Measurements from ENCODE around the gene TEX47.

Gene TEX47

GRCh38 chr7:88801046-88801445 lies 5.5 kb upstream of the TEX47 start:
- TF ChIP-seq ZFX (IDR thresholded peaks at IDR 0.05) (no peak), CTCF (conservative IDR thresholded peaks at IDR 0.05) (no peak)
- H3K27ac ChIP-seq: no peak overlapping the region

DNA sequence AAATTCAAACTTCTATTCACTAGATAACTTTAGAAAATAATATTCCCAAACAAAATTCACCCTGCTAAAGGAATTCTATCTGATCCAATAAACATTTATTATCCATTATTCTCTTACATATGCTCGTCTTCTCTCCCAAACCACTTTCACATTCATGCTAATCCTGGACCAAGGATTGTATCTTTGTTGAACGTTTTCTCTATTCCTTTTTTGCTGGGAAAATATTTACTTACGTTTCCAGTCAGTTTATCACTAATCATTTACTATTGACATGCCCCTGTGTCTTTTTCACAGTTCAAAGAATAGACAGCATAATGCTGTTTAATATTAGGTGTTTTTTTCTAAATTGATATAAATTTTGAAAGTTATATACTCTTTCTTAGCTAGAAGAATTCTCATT lies 3.2 kb downstream of the TEX47 start:
- TF ChIP-seq CTCF (conservative IDR thresholded peaks at IDR 0.05) (no peak), ZFX (IDR thresholded peaks at IDR 0.05) (no peak)
- no peak overlapping the region for H3K27ac ChIP-seq

- no peak overlapping the region for H3K27ac ChIP-seq
- TF ChIP-seq ZFX (IDR thresholded peaks at IDR 0.05) (no peak), CTCF (conservative IDR thresholded peaks at IDR 0.05) (no peak)
These were observed 3.6 kb downstream of the TEX47 start for GRCh38 chr7:88791891-88792290.

GRCh38 chr7:88789480-88790064 lies 6.0 kb downstream of the TEX47 start:
- H3K27ac ChIP-seq: no peak overlapping the region
- TF ChIP-seq CTCF (conservative IDR thresholded peaks at IDR 0.05) (peak; percentile 85), ZFX (IDR thresholded peaks at IDR 0.05) (no peak)

DNA sequence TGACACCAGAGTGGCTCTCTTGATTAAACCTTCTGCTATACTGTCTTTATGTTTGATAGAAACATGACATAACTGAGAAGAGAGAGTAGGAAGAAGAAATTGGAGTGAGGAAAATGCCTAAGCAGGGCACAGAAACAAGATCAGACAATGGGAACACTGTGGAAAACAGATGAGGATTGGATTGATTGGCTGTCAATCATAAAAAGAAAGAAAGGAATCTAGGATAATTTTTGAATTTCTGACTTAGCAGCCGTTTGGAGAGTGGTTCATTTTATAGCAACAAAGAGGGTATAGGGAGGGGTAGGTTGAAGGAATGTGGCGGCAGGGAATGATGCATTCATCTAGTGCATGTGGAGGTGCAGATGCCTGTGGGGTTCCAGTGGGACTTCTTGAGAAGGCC lies 7.8 kb downstream of the TEX47 start:
- no peak for TF ChIP-seq CTCF (conservative IDR thresholded peaks at IDR 0.05)
- TF ChIP-seq ZFX (IDR thresholded peaks at IDR 0.05): no peak

GRCh38 chr7:88775838-88776237 lies 19.7 kb downstream of the TEX47 start:
- no peak overlapping the region for H3K27ac ChIP-seq
- TF ChIP-seq ZFX (IDR thresholded peaks at IDR 0.05): no peak
- TF ChIP-seq CTCF (conservative IDR thresholded peaks at IDR 0.05): no peak

More for the DNA sequence above, 7.8 kb downstream of the TEX47 start:
- H3K27ac ChIP-seq: no peak overlapping the region

DNA sequence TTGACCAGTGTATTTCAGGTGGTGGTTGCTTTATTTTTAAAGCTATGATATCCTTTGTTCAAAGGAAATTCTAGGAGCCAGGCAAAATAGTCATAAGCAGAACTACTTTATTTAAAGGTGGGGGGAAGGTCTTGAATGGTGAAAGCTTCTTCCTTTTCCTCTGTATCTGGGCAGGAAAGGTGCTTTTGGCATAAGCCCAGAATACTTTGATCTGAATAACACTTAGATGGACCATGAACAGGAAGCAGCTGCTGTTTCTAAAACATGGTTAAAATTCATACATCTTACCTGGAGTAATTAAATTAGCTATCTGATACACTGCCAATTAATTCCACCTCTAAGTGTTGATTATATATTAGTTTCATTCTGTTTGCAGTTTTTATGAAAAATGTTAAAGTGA lies 22.8 kb downstream of the TEX47 start:
- no peak overlapping the region for H3K27ac ChIP-seq
- TF ChIP-seq ZFX (IDR thresholded peaks at IDR 0.05) (no peak), CTCF (conservative IDR thresholded peaks at IDR 0.05) (no peak)
